WI38 (cell line): ENCODE data around the gene ODF4.

ENCODE experiments used
- H3K4me3 ChIP-seq: 2 replicates; pipeline ENCODE4 v1.5.1; 2011; ENCODE audit warnings: low read depth, mild to moderate bottlenecking, control low read depth, low read length
- CTCF ChIP-seq: IDR thresholded peaks from 2 replicates; pipeline ENCODE4 v1.5.1; 2012; ENCODE audit warnings: low read depth, mild to moderate bottlenecking, control low read depth, low read length

Gene ODF4

GRCh38 chr17:8380049-8380448 lies 40.4 kb downstream of the ODF4 start:
- no peak overlapping the region for H3K4me3 ChIP-seq
- TF ChIP-seq CTCF: no peak

DNA sequence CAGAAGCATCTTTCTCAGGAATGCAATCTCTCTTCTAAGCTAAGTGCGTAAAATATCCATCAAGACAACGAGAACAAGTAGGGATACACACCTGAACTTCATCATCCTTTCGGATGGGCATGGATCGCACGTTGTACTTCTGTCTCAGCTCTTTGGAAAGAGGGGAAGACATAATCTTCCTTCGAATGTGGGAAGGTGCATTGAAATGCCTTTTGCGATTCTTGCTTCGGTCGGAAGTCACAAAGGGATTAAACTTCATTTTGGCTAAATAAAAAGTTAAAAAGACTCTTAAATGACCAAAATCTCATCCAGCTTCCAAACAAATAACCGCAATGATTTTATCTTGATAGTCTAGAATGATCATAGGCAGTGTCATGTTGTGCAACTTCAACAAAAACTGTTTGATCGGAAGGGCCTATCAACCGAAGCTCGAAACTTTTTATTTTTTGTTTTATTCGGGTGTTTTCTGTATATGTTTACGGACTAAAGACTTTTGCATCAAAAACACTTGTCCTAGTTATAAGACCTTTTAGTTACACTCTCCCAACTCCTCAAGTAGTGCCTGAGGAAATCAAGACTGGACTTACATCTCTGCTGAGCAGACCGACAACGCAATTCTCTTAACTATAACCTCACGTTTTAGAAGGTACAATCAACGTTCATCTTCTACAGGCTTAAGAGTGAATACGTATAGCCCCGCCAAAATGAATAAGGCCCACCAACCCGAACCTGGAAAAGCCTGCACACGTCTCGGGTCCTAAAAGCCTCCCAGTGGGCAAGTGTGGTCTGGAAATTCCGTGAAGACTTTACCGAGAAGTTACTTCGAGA lies 42.6 kb downstream of the ODF4 start:
- H3K4me3 ChIP-seq: peak overlapping the region; percentile 96
- TF ChIP-seq CTCF: no peak

DNA sequence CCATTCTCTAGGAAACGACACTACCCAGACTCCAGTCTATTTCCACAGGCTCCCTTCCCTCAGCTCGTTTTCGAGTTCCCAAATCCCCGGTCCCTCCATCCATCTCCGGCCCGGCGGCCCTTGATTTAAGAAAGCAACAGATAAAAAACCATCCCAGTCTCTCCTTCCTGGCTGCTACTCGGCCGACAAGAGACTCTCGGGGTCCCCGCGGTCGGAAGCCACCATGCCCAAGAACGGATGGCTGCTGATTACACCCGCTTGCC lies 43.2 kb downstream of the ODF4 start:
- TF ChIP-seq CTCF: no peak
- peak overlapping the region; percentile 96 for H3K4me3 ChIP-seq

DNA sequence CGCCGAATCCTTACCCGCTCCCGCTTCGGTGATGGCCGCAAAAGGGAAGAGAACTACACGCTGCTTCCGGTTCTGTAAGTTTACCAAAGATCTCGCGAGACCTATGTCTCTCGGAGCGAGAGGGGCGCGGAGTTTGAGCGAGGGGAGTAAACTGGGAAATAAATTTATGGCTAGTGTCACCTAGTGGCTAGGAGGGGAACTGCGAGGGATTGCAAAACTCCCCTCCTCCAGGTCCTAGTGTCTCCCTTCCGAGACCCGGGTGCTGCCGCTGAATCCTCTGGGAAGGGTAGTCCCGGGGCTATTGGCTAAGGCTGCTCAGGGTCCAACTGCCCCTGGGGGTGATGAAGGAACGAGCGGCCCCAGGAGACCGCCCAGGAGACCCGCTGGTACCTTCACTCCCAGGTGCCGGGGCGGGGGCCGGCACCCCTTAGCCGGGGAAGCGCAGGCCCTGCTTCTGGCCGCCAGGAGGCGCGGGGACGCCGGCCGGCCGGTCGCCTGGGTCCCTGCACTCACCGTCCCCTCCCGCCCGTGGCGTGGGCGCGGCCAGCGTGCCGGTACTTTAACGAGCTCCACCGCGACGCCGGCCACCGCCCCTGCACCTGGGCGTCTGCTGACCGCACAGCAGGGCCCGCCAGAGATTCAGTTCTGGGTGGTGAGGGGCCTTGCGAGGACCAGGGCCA lies 43.6 kb downstream of the ODF4 start, which contains the start of gene RPL26:
Gene RPL26 (minus strand): TSS at position 51 of the 680 bp plus-strand sequence. CDS start 883 bp downstream, outside the sequence.
- H3K4me3 ChIP-seq: peak within 1 kb of the TSS; percentile 96
- peak; percentile 90 for TF ChIP-seq CTCF

- no peak for TF ChIP-seq CTCF
- H3K4me3 ChIP-seq: no peak overlapping the region
These were observed 45.2 kb downstream of the ODF4 start for GRCh38 chr17:8384801-8385378.

GRCh38 chr17:8386841-8387240 lies 47.2 kb downstream of the ODF4 start:
- TF ChIP-seq CTCF: no peak
- H3K4me3 ChIP-seq: no peak overlapping the region
